ENCODE data around the gene SLC36A3.

Gene SLC36A3

GRCh38 chr5:151347369-151347768 lies 43.8 kb upstream of the SLC36A3 start, which contains the start of gene SLC36A2:
Gene SLC36A2, minus strand, starts transcription at chr5:151347559. Its CDS starts 99 bp downstream, at chr5:151347460.
- H3K4me1 ChIP-seq (ENCODE audit: low read length): no peaks in the 10 kb centered on the region
- H3K27me3 ChIP-seq (replicated peaks; ENCODE audit: insufficient read depth, low read length): no peaks in the 10 kb centered on the region
- no peak within 1 kb of the TSS for H3K27ac ChIP-seq (ENCODE audit: low read length)
- H3K9ac ChIP-seq (ENCODE audit: low read length): no peak within 1 kb of the TSS
- DNase-seq: no peak
- no peaks in the 10 kb centered on the region for H3K9me2 ChIP-seq (replicated peaks; ENCODE audit: insufficient read depth, low read length)
- H3K9me3 ChIP-seq (replicated peaks; ENCODE audit: insufficient read depth, low read length): no peaks in the 10 kb centered on the region
- TF ChIP-seq EZH2phosphoT487 (IDR thresholded peaks at IDR 0.05; ENCODE audit: low read length) (no peak), EZH2 (optimal IDR thresholded peaks at IDR 0.05; ENCODE audit: low read depth, low read length) (no peak), CTCF (IDR thresholded peaks at IDR 0.05; ENCODE audit: low read length) (no peak)
- H3K79me2 ChIP-seq (ENCODE audit: low read length): no peaks in the 10 kb centered on the region
- no peak within 1 kb of the TSS for H3K4me3 ChIP-seq (ENCODE audit: low read length)
- no peak within 1 kb of the TSS for H3K4me2 ChIP-seq (ENCODE audit: low read depth, low read length)
- no peaks in the 10 kb centered on the region for H3F3A ChIP-seq (ENCODE audit: insufficient read depth, low read length)
- H3K36me3 ChIP-seq (replicated peaks; ENCODE audit: insufficient read depth, low read length): no peaks in the 10 kb centered on the region
- no peaks in the 10 kb centered on the region for H4K20me1 ChIP-seq (ENCODE audit: insufficient read depth, low read length)
- H2AFZ ChIP-seq (ENCODE audit: low read length): no peak within 1 kb of the TSS

- Histone ChIP-seq H3K79me2 (ENCODE audit: low read length) (no peaks in the 10 kb centered on the region), H3K36me3 (replicated peaks; ENCODE audit: insufficient read depth, low read length) (no peaks in the 10 kb centered on the region), H2AFZ (ENCODE audit: low read length) (no peak overlapping the region), H3K9me3 (replicated peaks; ENCODE audit: insufficient read depth, low read length) (no peaks in the 10 kb centered on the region), H3K27me3 (replicated peaks; ENCODE audit: insufficient read depth, low read length) (no peaks in the 10 kb centered on the region), H3F3A (ENCODE audit: insufficient read depth, low read length) (no peaks in the 10 kb centered on the region), H4K20me1 (ENCODE audit: insufficient read depth, low read length) (no peaks in the 10 kb centered on the region), H3K4me2 (ENCODE audit: low read depth, low read length) (no peak overlapping the region), H3K9ac (ENCODE audit: low read length) (no peak overlapping the region), H3K4me1 (ENCODE audit: low read length) (no peaks in the 10 kb centered on the region), H3K9me2 (replicated peaks; ENCODE audit: insufficient read depth, low read length) (no peaks in the 10 kb centered on the region), H3K4me3 (ENCODE audit: low read length) (no peak overlapping the region), H3K27ac (ENCODE audit: low read length) (no peak overlapping the region)
- TF ChIP-seq EZH2phosphoT487 (IDR thresholded peaks at IDR 0.05; ENCODE audit: low read length): no peak
- no peak for TF ChIP-seq CTCF (IDR thresholded peaks at IDR 0.05; ENCODE audit: low read length)
- no peak for TF ChIP-seq EZH2 (optimal IDR thresholded peaks at IDR 0.05; ENCODE audit: low read depth, low read length)
- no peak for DNase-seq
These were observed 42.4 kb upstream of the SLC36A3 start for GRCh38 chr5:151345808-151346478.

DNA sequence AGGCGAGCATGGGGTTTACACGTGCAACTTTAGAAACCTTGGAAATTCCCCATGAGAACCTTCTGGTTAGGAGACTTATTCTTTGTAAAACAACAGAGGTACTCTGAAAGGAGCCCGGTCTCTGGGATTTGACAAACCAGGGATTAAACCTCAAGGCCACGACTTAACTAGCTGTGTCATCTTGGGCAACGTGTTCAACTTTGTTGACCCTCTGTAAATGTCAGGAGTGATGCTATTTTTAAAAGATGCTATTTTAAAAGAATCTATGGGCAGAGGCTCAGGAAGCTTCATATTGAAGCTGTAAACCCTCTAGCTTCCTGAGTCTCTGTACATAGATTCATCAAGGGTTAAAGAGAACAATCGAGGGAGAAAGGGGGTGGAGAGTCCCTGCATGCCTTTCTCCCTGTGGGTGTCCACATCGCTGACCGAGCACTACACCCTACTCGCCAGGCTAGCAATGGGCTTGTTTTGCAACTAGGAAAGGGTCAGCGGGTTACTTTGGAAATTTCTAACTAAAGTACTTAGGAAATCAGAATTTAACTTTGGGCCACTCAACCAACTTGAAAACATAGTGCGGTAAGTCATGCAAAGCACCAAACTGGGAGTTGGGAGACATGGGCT lies 41.7 kb upstream of the SLC36A3 start:
- Histone ChIP-seq H3K36me3 (replicated peaks; ENCODE audit: insufficient read depth, low read length) (no peaks in the 10 kb centered on the region), H3K9me2 (replicated peaks; ENCODE audit: insufficient read depth, low read length) (no peaks in the 10 kb centered on the region), H3K9me3 (replicated peaks; ENCODE audit: insufficient read depth, low read length) (no peaks in the 10 kb centered on the region), H3K4me2 (ENCODE audit: low read depth, low read length) (no peak overlapping the region), H3K27me3 (replicated peaks; ENCODE audit: insufficient read depth, low read length) (no peaks in the 10 kb centered on the region), H2AFZ (ENCODE audit: low read length) (no peak overlapping the region), H3K4me3 (ENCODE audit: low read length) (no peak overlapping the region), H3K27ac (ENCODE audit: low read length) (no peak overlapping the region), H3K79me2 (ENCODE audit: low read length) (no peaks in the 10 kb centered on the region), H3K4me1 (ENCODE audit: low read length) (no peaks in the 10 kb centered on the region), H4K20me1 (ENCODE audit: insufficient read depth, low read length) (no peaks in the 10 kb centered on the region), H3F3A (ENCODE audit: insufficient read depth, low read length) (no peaks in the 10 kb centered on the region), H3K9ac (ENCODE audit: low read length) (no peak overlapping the region)
- DNase-seq: no peak
- no peak for TF ChIP-seq CTCF (IDR thresholded peaks at IDR 0.05; ENCODE audit: low read length)
- no peak for TF ChIP-seq EZH2 (optimal IDR thresholded peaks at IDR 0.05; ENCODE audit: low read depth, low read length)
- no peak for TF ChIP-seq EZH2phosphoT487 (IDR thresholded peaks at IDR 0.05; ENCODE audit: low read length)
